ENCODE measurements around the gene CCL22. TPM values are rescaled to one million over a fixed set of nuclear protein-coding genes. Genes with fewer than 3 reads are reported as not detected.

The CCL22 gene
- total and polyA plus RNA-seq, 2 donors from 2014 or later, result 1.3 TPM; not detected in 1

- H3K36me3 ChIP-seq (ENCODE audit: control insufficient read depth in 2 of 3, insufficient read depth in 3 of 3, low read length in 3 of 3), result no peaks in the 10 kb centered on the region
- FAIRE-seq (no peak), DNase-seq (no peak)
- no peaks in the 10 kb centered on the region for H3K27me3 ChIP-seq (ENCODE audit: control insufficient read depth, insufficient read depth, low read length)
- no peaks in the 10 kb centered on the region for H3K9me3 ChIP-seq (ENCODE audit: control insufficient read depth in 2 of 3, insufficient read depth in 1 of 3, low read length in 3 of 3)
- TF ChIP-seq, protein P1, sequence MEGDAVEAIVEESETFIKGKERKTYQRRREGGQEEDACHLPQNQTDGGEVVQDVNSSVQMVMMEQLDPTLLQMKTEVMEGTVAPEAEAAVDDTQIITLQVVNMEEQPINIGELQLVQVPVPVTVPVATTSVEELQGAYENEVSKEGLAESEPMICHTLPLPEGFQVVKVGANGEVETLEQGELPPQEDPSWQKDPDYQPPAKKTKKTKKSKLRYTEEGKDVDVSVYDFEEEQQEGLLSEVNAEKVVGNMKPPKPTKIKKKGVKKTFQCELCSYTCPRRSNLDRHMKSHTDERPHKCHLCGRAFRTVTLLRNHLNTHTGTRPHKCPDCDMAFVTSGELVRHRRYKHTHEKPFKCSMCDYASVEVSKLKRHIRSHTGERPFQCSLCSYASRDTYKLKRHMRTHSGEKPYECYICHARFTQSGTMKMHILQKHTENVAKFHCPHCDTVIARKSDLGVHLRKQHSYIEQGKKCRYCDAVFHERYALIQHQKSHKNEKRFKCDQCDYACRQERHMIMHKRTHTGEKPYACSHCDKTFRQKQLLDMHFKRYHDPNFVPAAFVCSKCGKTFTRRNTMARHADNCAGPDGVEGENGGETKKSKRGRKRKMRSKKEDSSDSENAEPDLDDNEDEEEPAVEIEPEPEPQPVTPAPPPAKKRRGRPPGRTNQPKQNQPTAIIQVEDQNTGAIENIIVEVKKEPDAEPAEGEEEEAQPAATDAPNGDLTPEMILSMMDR (IDR thresholded peaks at IDR 0.05; ENCODE audit: borderline replicate concordance, extremely low read depth, insufficient read depth), result no peak
- H3K4me3 ChIP-seq (ENCODE audit: low read length in 3 of 3), result no peak overlapping the region
- H3K4me1 ChIP-seq (ENCODE audit: control insufficient read depth in 2 of 3, insufficient read depth in 2 of 3, low read depth in 1 of 3, low read length in 3 of 3), result no peaks in the 10 kb centered on the region
- no peak overlapping the region for H3K9ac ChIP-seq (ENCODE audit: low read length in 3 of 3)
- H3K27ac ChIP-seq (ENCODE audit: low read depth in 2 of 2, low read length in 2 of 2), result no peak overlapping the region
- intact Hi-C loops (cut with DNase I), result no loop called here
These were observed 43.5 kb downstream of the CCL22 start for GRCh38 chr16:57401943-57402640.

DNA sequence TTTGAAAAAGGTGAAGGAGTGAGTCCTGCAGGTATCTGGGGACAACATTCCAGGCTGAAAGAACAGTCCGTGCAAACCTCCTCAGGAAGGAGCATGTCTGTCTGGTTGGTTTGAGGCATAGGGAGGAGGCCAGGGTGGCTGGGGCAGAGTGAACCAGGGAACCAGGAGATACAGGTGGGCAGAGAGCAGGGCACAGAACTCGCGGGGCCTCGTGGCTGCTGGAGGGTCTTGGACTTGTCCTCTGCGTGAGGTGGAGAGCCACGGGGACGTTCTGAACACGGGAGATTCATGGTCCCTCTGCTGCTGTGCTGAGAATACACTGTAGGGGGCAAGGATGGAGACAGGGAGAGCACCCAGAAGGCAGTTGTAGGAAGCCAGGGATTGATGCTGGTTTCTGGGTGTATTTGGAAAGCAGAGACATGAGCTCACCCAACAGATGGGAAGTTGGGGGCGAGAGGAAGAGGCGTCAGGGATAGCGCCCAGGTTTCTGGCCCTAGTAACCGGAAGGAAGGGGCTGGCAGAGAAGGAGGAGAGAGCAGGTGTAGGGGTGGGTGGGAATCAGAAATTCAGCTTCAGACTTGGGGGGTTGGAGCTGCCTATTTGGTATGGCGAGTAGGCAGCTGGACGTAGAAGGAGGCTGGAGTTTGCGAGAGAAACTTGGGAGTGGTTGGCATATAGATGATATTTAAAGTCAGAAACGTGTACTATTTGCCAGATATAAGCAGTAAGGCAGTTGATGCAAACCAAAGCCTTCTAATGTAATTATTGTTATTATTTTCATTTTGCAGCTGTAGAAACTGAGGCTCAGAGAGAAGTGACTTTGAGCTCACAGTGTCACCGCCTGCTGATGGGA, 45.6 kb downstream of the CCL22 start, which contains the start of gene CCL17:
Gene CCL17, plus strand, starts transcription at position 803 of the 853 bp plus-strand sequence. CDS start 9,166 bp downstream, outside the sequence.
- Histone ChIP-seq H3K4me3 (ENCODE audit: low read length in 3 of 3) (no peak within 1 kb of the TSS), H3K9ac (ENCODE audit: low read length in 3 of 3) (no peak within 1 kb of the TSS), H3K27me3 (ENCODE audit: control insufficient read depth, insufficient read depth, low read length) (no peaks in the 10 kb centered on the region), H3K9me3 (ENCODE audit: control insufficient read depth in 2 of 3, insufficient read depth in 1 of 3, low read length in 3 of 3) (no peaks in the 10 kb centered on the region), H3K27ac (ENCODE audit: low read depth in 2 of 2, low read length in 2 of 2) (no peak within 1 kb of the TSS), H3K36me3 (ENCODE audit: control insufficient read depth in 2 of 3, insufficient read depth in 3 of 3, low read length in 3 of 3) (no peaks in the 10 kb centered on the region), H3K4me1 (ENCODE audit: control insufficient read depth in 2 of 3, insufficient read depth in 2 of 3, low read depth in 1 of 3, low read length in 3 of 3) (peaks cover 0 to 2% (median 0%) of the 10 kb centered on the region in 3 donors)
- DNase-seq (peak in 1 of 5 donors; percentile 53), FAIRE-seq (no peak)
- intact Hi-C loops (cut with DNase I), result no loop called here
- TF ChIP-seq, protein P1 (IDR thresholded peaks at IDR 0.05; ENCODE audit: borderline replicate concordance, extremely low read depth, insufficient read depth), result no peak

- TF ChIP-seq, protein P1 (IDR thresholded peaks at IDR 0.05; ENCODE audit: borderline replicate concordance, extremely low read depth, insufficient read depth), result no peak
- Histone ChIP-seq H3K4me1 (ENCODE audit: control insufficient read depth in 2 of 3, insufficient read depth in 2 of 3, low read depth in 1 of 3, low read length in 3 of 3) (peaks cover 0 to 2% (median 0%) of the 10 kb centered on the region in 3 donors), H3K27ac (ENCODE audit: low read depth in 2 of 2, low read length in 2 of 2) (no peak overlapping the region), H3K4me3 (ENCODE audit: low read length in 3 of 3) (no peak overlapping the region), H3K36me3 (ENCODE audit: control insufficient read depth in 2 of 3, insufficient read depth in 3 of 3, low read length in 3 of 3) (no peaks in the 10 kb centered on the region), H3K27me3 (ENCODE audit: control insufficient read depth, insufficient read depth, low read length) (no peaks in the 10 kb centered on the region), H3K9ac (ENCODE audit: low read length in 3 of 3) (no peak overlapping the region), H3K9me3 (ENCODE audit: control insufficient read depth in 2 of 3, insufficient read depth in 1 of 3, low read length in 3 of 3) (no peaks in the 10 kb centered on the region)
- intact Hi-C loops (cut with DNase I), result no loop called here
- FAIRE-seq (no peak), DNase-seq (peak in 1 of 5 donors; percentile 8)
These were observed 46.5 kb downstream of the CCL22 start for GRCh38 chr16:57405097-57405496.
